GM23248 (cell line): ENCODE data around the gene PITPNM3. TPM values are rescaled to one million over a fixed set of nuclear protein-coding genes. Genes with fewer than 3 reads are reported as not detected.

Experiments
- DNase-seq: peaks from one replicate; pipeline ENCODE4 v3.0.0-alpha.2; 2015
- H2AFZ ChIP-seq: fragments of 200-600 bp; sonication (generic); 2 replicates; pipeline ENCODE4 v1.6.1; 2016; ENCODE audit warnings: antibody characterized with exemption
- H3F3A ChIP-seq: fragments of 200-600 bp; sonication (generic); 2 replicates; pipeline ENCODE4 v1.6.1; 2016; ENCODE audit warnings: mild to moderate bottlenecking, antibody characterized with exemption, mixed run types; ENCODE audit not compliant: insufficient read depth
- H3K27ac ChIP-seq: fragments of 200-600 bp; sonication (generic); 2 replicates; pipeline ENCODE4 v1.5.1; 2016; ENCODE audit warnings: mild to moderate bottlenecking
- H3K27me3 ChIP-seq: fragments of 200-600 bp; sonication (generic); replicated peaks from 2 replicates; pipeline ENCODE4 v1.6.1; 2016; ENCODE audit warnings: mild to moderate bottlenecking; ENCODE audit not compliant: insufficient read depth
- H3K36me3 ChIP-seq: fragments of 200-600 bp; sonication (generic); 2 replicates; pipeline ENCODE4 v1.6.1; 2016; ENCODE audit warnings: low read depth, mild to moderate bottlenecking
- H3K4me1 ChIP-seq: fragments of 200-600 bp; sonication (generic); 2 replicates; pipeline ENCODE4 v1.6.1; 2016; ENCODE audit warnings: mild to moderate bottlenecking; ENCODE audit not compliant: insufficient read depth
- H3K4me2 ChIP-seq: fragments of 200-600 bp; sonication (generic); one replicate; pipeline ENCODE4 v1.6.1; 2016; ENCODE audit warnings: mild to moderate bottlenecking; ENCODE audit not compliant: unreplicated experiment
- H3K4me3 ChIP-seq: fragments of 200-600 bp; sonication (generic); 2 replicates; pipeline ENCODE4 v1.5.1; 2016; ENCODE audit warnings: mild to moderate bottlenecking
- H3K79me2 ChIP-seq: fragments of 200-600 bp; sonication (generic); 2 replicates; pipeline ENCODE4 v1.6.1; 2016; ENCODE audit warnings: mild to moderate bottlenecking; ENCODE audit not compliant: insufficient read depth
- H3K9ac ChIP-seq: fragments of 200-600 bp; sonication (generic); 2 replicates; pipeline ENCODE4 v1.6.1; 2016; ENCODE audit warnings: mild to moderate bottlenecking
- H3K9me2 ChIP-seq: fragments of 200-600 bp; sonication (generic); 2 replicates; pipeline ENCODE4 v1.6.1; 2016; ENCODE audit warnings: mixed run types, mild to moderate bottlenecking, moderate library complexity; ENCODE audit not compliant: insufficient read depth
- H3K9me3 ChIP-seq: fragments of 200-600 bp; sonication (generic); one replicate; pipeline ENCODE4 v1.6.1; 2017; ENCODE audit warnings: low read depth
- H4K20me1 ChIP-seq: fragments of 200-600 bp; sonication (generic); 2 replicates; pipeline ENCODE4 v1.6.0; 2016; ENCODE audit not compliant: insufficient read depth
- EZH2 ChIP-seq: fragments of 200-600 bp; sonication (generic); IDR thresholded peaks from 2 replicates; pipeline ENCODE4 v1.6.1; 2018; ENCODE audit warnings: antibody characterized with exemption, mild to moderate bottlenecking; ENCODE audit not compliant: insufficient read depth, poor library complexity, severe bottlenecking
- EZH2phosphoT487 ChIP-seq: fragments of 200-600 bp; sonication (generic); IDR thresholded peaks from 2 replicates; pipeline ENCODE4 v1.6.1; 2018; ENCODE audit warnings: antibody characterized with exemption, moderate library complexity, mild to moderate bottlenecking, low read depth; ENCODE audit not compliant: insufficient read depth
- WGBS, 2 experiments: methylation state at CpG; one replicate each; pipeline ENCODE4 v1.1.6; 2015 to 2017; ENCODE audit warnings: low lambda C conversion rate in 2 of 2, low coverage in 1 of 2; ENCODE audit errors: missing lambda C conversion rate in 2 of 2; 5-methylcytosine and 5-hydroxymethylcytosine counted together
- in situ Hi-C: fragments of 300-500 bp; cut with MboI; formaldehyde crosslinking; loops from 2 replicates; pipeline ENCODE4 v1.15.0; 2020
- polyA plus RNA-seq: library from polyadenylated mRNA; unstranded; fragments of >200 nt; fragmentation: Nextera tagmentation; extraction: Ambion mirVana; gene quantifications from 2 replicates; pipeline ENCODE4 v1.2.1, GENCODE V29; 2016
- total RNA-seq: library from RNA; depleted of rRNA; stranded (reverse); fragments of >200 nt; shearing (Covaris generic); gene quantifications from 2 replicates; pipeline ENCODE4 v1.2.3, GENCODE V29; 2014

The PITPNM3 gene
- total and polyA plus RNA-seq, 2 experiments from 2014 or later = 6.5 to 12.8 TPM

DNA sequence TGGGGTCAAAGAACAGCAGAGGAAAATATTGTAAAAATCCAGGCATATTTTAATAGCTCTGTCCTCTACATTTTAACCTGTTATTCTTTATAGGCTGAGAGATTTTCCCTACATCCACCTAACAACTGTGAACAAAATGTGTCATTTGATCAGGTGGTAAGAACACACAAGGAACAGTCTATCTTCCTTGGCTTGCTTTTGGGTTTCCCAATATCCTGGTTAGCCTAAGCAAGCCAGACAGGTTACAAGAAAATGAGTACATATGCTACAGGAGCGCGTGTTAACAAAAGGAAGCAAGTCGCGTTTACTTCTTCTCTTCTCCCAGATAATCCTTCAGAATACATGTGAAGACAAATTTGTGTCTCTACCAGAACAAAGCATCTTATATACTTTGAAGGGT is 31.0 kb upstream of the PITPNM3 start:
- in situ Hi-C loops = no loop called here
- Histone ChIP-seq H4K20me1 (no peaks in the 10 kb centered on the region), H3K9me2 (no peaks in the 10 kb centered on the region), H3K36me3 (peaks cover 43% of the 10 kb centered on the region), H3K79me2 (no peaks in the 10 kb centered on the region), H3K4me2 (no peak overlapping the region), H3K27me3 (no peaks in the 10 kb centered on the region), H3F3A (peaks cover 29% of the 10 kb centered on the region), H3K4me3 (no peak overlapping the region), H3K9me3 (no peaks in the 10 kb centered on the region), H3K4me1 (peaks cover 36% of the 10 kb centered on the region), H3K9ac (no peak overlapping the region), H2AFZ (no peak overlapping the region), H3K27ac (no peak overlapping the region)
- no peak for TF ChIP-seq EZH2phosphoT487
- no peak for TF ChIP-seq EZH2
- DNase-seq = no peak
- 99% methylated on average over 4 of the region's 4 CpGs for WGBS, 2 experiments

GRCh38 chr17:6583411-6583810 is 27.1 kb upstream of the PITPNM3 start:
- Histone ChIP-seq H3F3A (peaks cover 10% of the 10 kb centered on the region; the same call in 1 of the 2 replicates), H4K20me1 (no peaks in the 10 kb centered on the region), H3K4me1 (no peaks in the 10 kb centered on the region), H3K9me3 (no peaks in the 10 kb centered on the region), H3K9ac (no peak overlapping the region), H2AFZ (no peak overlapping the region), H3K36me3 (peaks cover 54% of the 10 kb centered on the region), H3K4me2 (no peak overlapping the region), H3K4me3 (no peak overlapping the region), H3K27ac (no peak overlapping the region), H3K9me2 (no peaks in the 10 kb centered on the region), H3K79me2 (no peaks in the 10 kb centered on the region), H3K27me3 (no peaks in the 10 kb centered on the region)
- DNase-seq = no peak
- 98 to 99% methylated on average over 4 of the region's 4 CpGs for WGBS, 2 experiments
- in situ Hi-C loops = no loop called here
- TF ChIP-seq EZH2 (no peak), EZH2phosphoT487 (no peak)

GRCh38 chr17:6580625-6581024 is 24.3 kb upstream of the PITPNM3 start:
- no peak for TF ChIP-seq EZH2
- no peak for TF ChIP-seq EZH2phosphoT487
- peaks cover 5% of the 10 kb centered on the region for H3K4me1 ChIP-seq
- no peaks in the 10 kb centered on the region for H3K27me3 ChIP-seq
- no peaks in the 10 kb centered on the region for H3K9me3 ChIP-seq
- H3K4me3 ChIP-seq = no peak overlapping the region
- no peaks in the 10 kb centered on the region for H4K20me1 ChIP-seq
- no peak overlapping the region for H3K4me2 ChIP-seq
- H3K9me2 ChIP-seq = no peaks in the 10 kb centered on the region
- H3K36me3 ChIP-seq = peaks cover 45% of the 10 kb centered on the region
- H3F3A ChIP-seq = peaks cover 27% of the 10 kb centered on the region
- H3K9ac ChIP-seq = no peak overlapping the region
- H2AFZ ChIP-seq = no peak overlapping the region
- no peak for DNase-seq
- no peaks in the 10 kb centered on the region for H3K79me2 ChIP-seq
- in situ Hi-C loops = no loop called here
- WGBS, 2 experiments = 87 to 91% methylated on average over 9 of the region's 9 CpGs
- H3K27ac ChIP-seq = no peak overlapping the region

DNA sequence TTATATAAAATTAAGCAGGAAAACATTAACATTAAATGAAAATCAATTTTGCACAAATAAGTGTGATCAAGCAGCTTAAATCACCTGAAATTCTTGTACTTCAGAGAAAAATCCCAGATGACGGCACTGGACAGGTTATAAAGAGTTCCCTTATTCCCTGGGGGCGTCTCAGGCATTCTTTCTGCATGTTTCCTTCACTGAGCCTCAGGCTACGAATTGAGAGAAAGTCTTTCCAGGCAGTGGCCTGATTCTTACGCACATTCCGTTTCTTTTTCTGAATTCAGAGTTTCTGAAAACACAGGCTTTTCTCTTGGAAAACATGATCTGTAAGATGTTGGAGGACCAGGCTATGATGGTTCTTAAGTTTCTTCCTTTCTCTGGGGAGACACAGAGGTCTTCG is 22.1 kb upstream of the PITPNM3 start:
- H3K27ac ChIP-seq = no peak overlapping the region
- no peak overlapping the region for H3K9ac ChIP-seq
- no peak for DNase-seq
- in situ Hi-C loops = no loop called here
- H3K9me3 ChIP-seq = no peaks in the 10 kb centered on the region
- H3K79me2 ChIP-seq = no peaks in the 10 kb centered on the region
- H3K9me2 ChIP-seq = no peaks in the 10 kb centered on the region
- WGBS, 2 experiments = 84 to 85% methylated on average over 6 of the region's 6 CpGs
- no peaks in the 10 kb centered on the region for H3K27me3 ChIP-seq
- H3K4me3 ChIP-seq = no peak overlapping the region
- H3K4me1 ChIP-seq = peaks cover 21% of the 10 kb centered on the region
- no peak overlapping the region for H2AFZ ChIP-seq
- H3K36me3 ChIP-seq = peaks cover 26% of the 10 kb centered on the region
- no peak overlapping the region for H3K4me2 ChIP-seq
- no peaks in the 10 kb centered on the region for H4K20me1 ChIP-seq
- peaks cover 46% of the 10 kb centered on the region for H3F3A ChIP-seq
- no peak for TF ChIP-seq EZH2
- no peak for TF ChIP-seq EZH2phosphoT487

- Histone ChIP-seq H2AFZ (no peak overlapping the region), H3K4me1 (peaks cover 21% of the 10 kb centered on the region), H3K27me3 (no peaks in the 10 kb centered on the region), H4K20me1 (no peaks in the 10 kb centered on the region), H3K36me3 (peaks cover 19% of the 10 kb centered on the region), H3K27ac (no peak overlapping the region), H3K4me3 (no peak overlapping the region), H3K9ac (no peak overlapping the region), H3F3A (peaks cover 46% of the 10 kb centered on the region), H3K9me2 (no peaks in the 10 kb centered on the region), H3K79me2 (no peaks in the 10 kb centered on the region), H3K9me3 (no peaks in the 10 kb centered on the region), H3K4me2 (no peak overlapping the region)
- TF ChIP-seq EZH2phosphoT487 = no peak
- TF ChIP-seq EZH2 = no peak
- DNase-seq = no peak
- WGBS, 2 experiments = 97% methylated on average over 7 of the region's 7 CpGs
- in situ Hi-C loops = no loop called here
Observed at GRCh38 chr17:6577686-6578263, 21.4 kb upstream of the PITPNM3 start.
